ENCODE data around the gene PROS1. TPM values are rescaled to one million over a fixed set of nuclear protein-coding genes. Genes with fewer than 3 reads are reported as not detected.
"Not testable (repeated sequence)": the region's sequence is repeated elsewhere in the genome, so short reads cannot be mapped to it uniquely, and the experiment has no call there.

Gene PROS1
- total and polyA plus RNA-seq, 7 donors: 2.8 to 31.4 (median 19.9) TPM

DNA sequence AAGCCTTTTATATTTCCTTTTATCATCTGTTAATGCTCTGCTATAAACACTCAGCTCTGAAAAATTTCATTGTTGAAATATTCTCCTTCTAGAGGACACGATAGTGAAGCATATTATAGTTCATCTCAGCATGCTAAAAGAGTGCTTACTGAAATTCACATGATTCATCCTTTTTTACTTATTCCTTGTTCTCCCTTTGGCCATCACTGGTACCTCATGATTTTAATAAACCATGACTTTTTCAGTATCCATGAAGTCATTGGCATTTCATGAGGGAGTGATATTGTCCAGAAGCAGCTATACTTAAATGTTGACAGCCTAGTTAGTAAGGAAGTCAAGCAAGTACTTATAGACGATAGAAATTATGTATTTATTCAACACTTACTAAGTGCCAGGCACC lies 112.7 kb downstream of the PROS1 start:
- Histone ChIP-seq H3K27ac (no peak overlapping the region), H3K4me1 (no peaks in the 10 kb centered on the region), H3K36me3 (no peaks in the 10 kb centered on the region), H3K9me3 (no peaks in the 10 kb centered on the region), H3K27me3 (no peaks in the 10 kb centered on the region), H3K4me3 (no peak overlapping the region)
- no peak for DNase-seq
- intact Hi-C loops (cut with DNase I): no loop called here
- 68 to 78% methylated on average over 2 of the region's 2 CpGs for WGBS, 2 donors
- TF ChIP-seq, protein P1, sequence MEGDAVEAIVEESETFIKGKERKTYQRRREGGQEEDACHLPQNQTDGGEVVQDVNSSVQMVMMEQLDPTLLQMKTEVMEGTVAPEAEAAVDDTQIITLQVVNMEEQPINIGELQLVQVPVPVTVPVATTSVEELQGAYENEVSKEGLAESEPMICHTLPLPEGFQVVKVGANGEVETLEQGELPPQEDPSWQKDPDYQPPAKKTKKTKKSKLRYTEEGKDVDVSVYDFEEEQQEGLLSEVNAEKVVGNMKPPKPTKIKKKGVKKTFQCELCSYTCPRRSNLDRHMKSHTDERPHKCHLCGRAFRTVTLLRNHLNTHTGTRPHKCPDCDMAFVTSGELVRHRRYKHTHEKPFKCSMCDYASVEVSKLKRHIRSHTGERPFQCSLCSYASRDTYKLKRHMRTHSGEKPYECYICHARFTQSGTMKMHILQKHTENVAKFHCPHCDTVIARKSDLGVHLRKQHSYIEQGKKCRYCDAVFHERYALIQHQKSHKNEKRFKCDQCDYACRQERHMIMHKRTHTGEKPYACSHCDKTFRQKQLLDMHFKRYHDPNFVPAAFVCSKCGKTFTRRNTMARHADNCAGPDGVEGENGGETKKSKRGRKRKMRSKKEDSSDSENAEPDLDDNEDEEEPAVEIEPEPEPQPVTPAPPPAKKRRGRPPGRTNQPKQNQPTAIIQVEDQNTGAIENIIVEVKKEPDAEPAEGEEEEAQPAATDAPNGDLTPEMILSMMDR (IDR thresholded peaks at IDR 0.05): no peak
- TF ChIP-seq EP300 (IDR thresholded peaks at IDR 0.05) (no peak), POLR2A (IDR thresholded peaks at IDR 0.05) (no peak), POLR2AphosphoS5 (IDR thresholded peaks at IDR 0.05) (no peak)

DNA sequence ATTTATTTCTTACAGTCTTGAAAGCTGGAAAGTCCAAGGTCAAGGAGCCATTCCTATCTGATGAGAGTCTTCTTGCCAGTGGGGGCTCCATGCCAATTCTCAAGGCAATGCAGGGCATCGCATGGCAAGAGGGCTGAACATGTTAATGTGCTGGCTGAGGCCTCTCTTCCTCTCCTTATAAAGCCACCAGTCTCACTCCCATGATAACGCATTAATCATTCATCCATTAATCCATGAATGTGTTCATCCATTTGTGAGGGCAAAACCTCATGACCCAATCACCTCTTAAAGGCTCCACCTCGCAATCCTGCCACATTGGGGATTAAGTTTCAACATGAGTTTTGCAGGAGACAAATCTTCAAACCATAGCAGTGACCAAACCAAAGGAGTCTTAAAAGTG lies 118.3 kb downstream of the PROS1 start:
- Histone ChIP-seq H3K27me3 (no peaks in the 10 kb centered on the region), H3K36me3 (no peaks in the 10 kb centered on the region), H3K27ac (no peak overlapping the region), H3K9me3 (no peaks in the 10 kb centered on the region), H3K4me3 (no peak overlapping the region), H3K4me1 (no peaks in the 10 kb centered on the region)
- intact Hi-C loops (cut with DNase I): no loop called here
- TF ChIP-seq, protein P1 (IDR thresholded peaks at IDR 0.05): no peak
- TF ChIP-seq EP300 (IDR thresholded peaks at IDR 0.05) (no peak), POLR2AphosphoS5 (IDR thresholded peaks at IDR 0.05) (no peak), POLR2A (IDR thresholded peaks at IDR 0.05) (no peak)
- 78 to 84% methylated on average over 3 of the region's 3 CpGs for WGBS, 2 donors
- no peak for DNase-seq

DNA sequence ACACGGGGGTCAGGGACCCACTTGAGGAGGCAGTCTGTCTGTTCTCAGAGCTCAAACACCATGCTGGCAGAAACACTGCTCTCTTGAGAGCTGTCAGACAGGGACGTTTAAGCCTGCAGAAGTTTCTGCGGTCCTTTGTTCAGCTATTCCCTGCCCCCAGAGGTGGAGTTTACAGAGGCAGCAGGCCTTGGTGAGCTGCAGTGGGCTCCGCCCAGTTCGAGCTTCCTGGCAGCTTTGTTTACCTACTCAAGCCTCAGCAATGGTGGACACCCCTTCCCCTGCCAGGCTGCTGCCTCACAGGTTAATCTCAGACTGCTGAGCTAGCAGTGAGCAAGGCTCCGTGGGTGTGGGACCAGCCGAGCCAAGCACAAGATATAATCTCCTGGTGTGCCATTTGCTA lies 121.5 kb downstream of the PROS1 start:
- H3K36me3 ChIP-seq; H3K27ac ChIP-seq; DNase-seq; intact Hi-C loops (cut with DNase I); H3K4me1 ChIP-seq; H3K27me3 ChIP-seq; H3K9me3 ChIP-seq; H3K4me3 ChIP-seq: not testable (repeated sequence)
- WGBS, 2 donors: 77 to 82% methylated on average over 7 of the region's 7 CpGs

DNA sequence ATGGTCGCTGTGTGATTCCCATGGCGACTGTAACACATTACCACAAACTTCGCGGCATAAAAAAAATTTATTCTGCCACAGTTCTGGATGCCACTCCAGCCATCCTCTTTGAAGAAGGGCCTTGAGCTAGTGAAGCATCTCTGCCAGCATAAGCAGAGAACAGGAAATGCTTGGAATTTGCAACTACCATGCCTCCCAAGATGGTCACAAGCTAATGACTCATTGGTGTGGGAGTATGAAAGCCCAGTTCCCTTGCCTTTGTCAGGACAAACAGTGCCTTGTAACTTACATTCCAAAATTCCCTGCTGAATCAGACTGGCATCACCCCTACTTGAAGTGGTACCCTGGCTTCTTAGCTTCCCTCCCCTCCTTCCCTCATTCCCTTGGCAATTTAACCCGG lies 129.7 kb downstream of the PROS1 start:
- WGBS, 2 donors: 86 to 90% methylated on average over 5 of the region's 5 CpGs
- peak in 2 of 4 donors; percentile 15 to 42 for TF ChIP-seq POLR2AphosphoS5 (IDR thresholded peaks at IDR 0.05)
- TF ChIP-seq, protein P1 (IDR thresholded peaks at IDR 0.05): no peak
- peak in 1 of 4 donors; percentile 5 for TF ChIP-seq EP300 (IDR thresholded peaks at IDR 0.05)
- no peaks in the 10 kb centered on the region for H3K9me3 ChIP-seq
- H3K36me3 ChIP-seq: no peaks in the 10 kb centered on the region
- intact Hi-C loops (cut with DNase I): no loop called here
- H3K4me3 ChIP-seq: no peak overlapping the region
- H3K27ac ChIP-seq: peak overlapping the region in 2 of 4 donors; percentile 47 to 49
- no peak for DNase-seq
- no peaks in the 10 kb centered on the region for H3K27me3 ChIP-seq
- peaks cover 0 to 6% (median 2%) of the 10 kb centered on the region in 4 donors for H3K4me1 ChIP-seq

DNA sequence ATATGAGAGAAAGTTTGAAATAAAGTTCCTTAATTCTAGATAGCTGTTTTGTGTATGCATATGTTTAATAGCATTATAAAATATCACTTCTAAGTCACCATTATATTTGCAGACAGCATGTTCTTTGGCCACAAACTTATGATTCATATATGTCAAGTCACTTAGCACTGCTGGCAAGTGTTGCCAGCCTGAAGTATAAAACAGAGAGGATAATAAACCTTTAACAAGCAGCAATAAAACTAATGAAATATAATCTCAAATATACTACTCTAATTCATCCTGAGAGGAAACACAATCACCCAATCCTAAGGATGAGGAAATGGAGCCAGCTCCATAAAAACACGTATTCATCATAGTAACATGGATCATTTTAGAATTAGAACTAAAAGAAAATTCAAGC lies 134.5 kb downstream of the PROS1 start:
- H3K4me1 ChIP-seq; H3K27me3 ChIP-seq; H3K36me3 ChIP-seq; intact Hi-C loops (cut with DNase I); H3K9me3 ChIP-seq; DNase-seq; H3K4me3 ChIP-seq; H3K27ac ChIP-seq: not testable (repeated sequence)
- 7 to 21% methylated on average over 1 of the region's 1 CpG for WGBS, 2 donors

Small RNA genes lying within 50 kb of the gene (small RNA-seq; reads per million reads assigned to genes)
- gene RF00019 (0 reads per million in 3 donors), gene RNU6-488P (0 reads per million in 3 donors), gene RNU6-511P (0 reads per million in 3 donors)

Other genes with a start within 250 kb of the PROS1 start
- 10 to 100 TPM in 3 of 4 donors, 1 to 10 TPM in 1; 9.6 to 14.0 (median 12.8) TPM for gene ARL13B, start 6.3 kb upstream of the PROS1 start, total RNA-seq
- gene ARL13B, start 6.3 kb upstream of the PROS1 start, polyA plus RNA-seq: 1 to 10 TPM; 1.8 to 3.7 (median 2.5) TPM
- not detected for gene STX19, start 54.7 kb upstream of the PROS1 start, total RNA-seq
- gene STX19, start 54.7 kb upstream of the PROS1 start, polyA plus RNA-seq: 10 to 100 TPM; 13.1 to 49.9 (median 34.2) TPM
- gene DHFR2, start 89.0 kb upstream of the PROS1 start, total RNA-seq: 1 to 10 TPM; 3.0 to 5.4 (median 4.5) TPM
- gene DHFR2, start 89.0 kb upstream of the PROS1 start, polyA plus RNA-seq: 1 to 10 TPM; 1.2 to 4.7 (median 1.2) TPM
- gene NSUN3, start 89.2 kb upstream of the PROS1 start, total RNA-seq: 10 to 100 TPM in 1 of 4 donors, 1 to 10 TPM in 3; 7.3 to 13.8 (median 9.4) TPM
- gene NSUN3, start 89.2 kb upstream of the PROS1 start, polyA plus RNA-seq: 10 to 100 TPM in 1 of 3 donors, 1 to 10 TPM in 2; 8.5 to 16.0 (median 9.0) TPM